GM21423 (cell line): ENCODE results near the gene NAPSA.

Experiments used
- ATAC-seq: cut with Tn5 transposase; IDR thresholded peaks from one replicate; pipeline ENCODE4 v1.9.1; 2021; ENCODE audit warnings: mild to moderate bottlenecking, moderate library complexity; ENCODE audit not compliant: unreplicated experiment

NAPSA gene

GRCh38 chr19:50318438-50318837 is 47.0 kb downstream of the NAPSA start:
- no peak for ATAC-seq

- no peak for ATAC-seq
These were observed 48.3 kb downstream of the NAPSA start for GRCh38 chr19:50317115-50317514.

GRCh38 chr19:50315773-50316448 is 49.5 kb downstream of the NAPSA start:
- ATAC-seq = no peak

GRCh38 chr19:50314724-50315708 is 50.4 kb downstream of the NAPSA start:
- ATAC-seq = no peak

GRCh38 chr19:50313812-50314536 is 51.5 kb downstream of the NAPSA start:
- ATAC-seq = no peak

- ATAC-seq = no peak
These were observed 52.2 kb downstream of the NAPSA start for GRCh38 chr19:50312967-50313811.

GRCh38 chr19:50311723-50312635 is 53.5 kb downstream of the NAPSA start:
- no peak for ATAC-seq

GRCh38 chr19:50310759-50311465 is 54.5 kb downstream of the NAPSA start:
- ATAC-seq = no peak

GRCh38 chr19:50309396-50310125 is 55.9 kb downstream of the NAPSA start:
- ATAC-seq = no peak

- no peak for ATAC-seq
These were observed 56.4 kb downstream of the NAPSA start for GRCh38 chr19:50308991-50309390.
